Gastroesophageal sphincter (tissue), 3 donors: ENCODE results near the gene MYO18A.

Experiments used
- CTCF ChIP-seq, 4 experiments: fragments of 200-600 bp in 2 of 4; fragments of 450-650 bp in 2 of 4; sonication (generic) in 1 of 4; IDR thresholded peaks; one replicate each; pipeline ENCODE4 v1.5.1; 2017 to 2019; ENCODE audit warnings: antibody characterized with exemption in 4 of 4, mild to moderate bottlenecking in 2 of 4, moderate library complexity in 2 of 4
- EP300 ChIP-seq: sonication (generic); formaldehyde crosslinking; IDR thresholded peaks from one replicate; pipeline ENCODE4 v1.6.1; 2017; ENCODE audit warnings: antibody characterized with exemption, mild to moderate bottlenecking
- POLR2A ChIP-seq, 2 donors: fragments of 450-650 bp; IDR thresholded peaks; one replicate each; pipeline ENCODE4 v1.6.1; 2017; ENCODE audit warnings: antibody characterized with exemption in 2 of 2, mild to moderate bottlenecking in 2 of 2, moderate library complexity in 1 of 2
- POLR2AphosphoS5 ChIP-seq: sonication (generic); formaldehyde crosslinking; IDR thresholded peaks from one replicate; pipeline ENCODE4 v1.6.1; 2017; ENCODE audit warnings: antibody characterized with exemption

GRCh38 chr17:29189355-29189754, 9.2 kb upstream of the MYO18A start:
- TF ChIP-seq CTCF (IDR thresholded peaks at IDR 0.05) (no peak), POLR2A (IDR thresholded peaks at IDR 0.05) (no peak), POLR2AphosphoS5 (no peak), EP300 (no peak)
